Sciatic nerve (tissue), 2 donors: ENCODE results near the gene OTUD3. TPM values are rescaled to one million over a fixed set of nuclear protein-coding genes. Genes with fewer than 3 reads are reported as not detected.
"Not testable (repeated sequence)": the region's sequence is repeated elsewhere in the genome, so short reads cannot be mapped to it uniquely, and the experiment has no call there.

Experiments
- ATAC-seq: fragments of 200-7000 bp; cut with Tn5 transposase; one replicate; pipeline ENCODE4 v1.9.1; 2020; ENCODE audit warnings: mild to moderate bottlenecking, moderate library complexity
- DNase-seq: peaks from one replicate; pipeline ENCODE4 v3.0.0-alpha.2; 2020; ENCODE audit warnings: low spot score
- intact Hi-C: fragments of 100-400 bp; cut with DNase I; formaldehyde crosslinking; loops from one replicate; pipeline ENCODE4 v1.14.2; 2022
- total RNA-seq: library from RNA; stranded (reverse); fragmentation: NEBNext Ultra II Directional; extraction: Animal tissue kit (Norgen Biotek cat#: 25700); gene quantifications from one replicate; pipeline ENCODE4 v1.2.1, GENCODE V29; 2021
- donor health status: DM: no; HTN: no; CAD: no.
- donor health status: DM: no; HTN: no; CAD: no.

The OTUD3 gene, protein sequence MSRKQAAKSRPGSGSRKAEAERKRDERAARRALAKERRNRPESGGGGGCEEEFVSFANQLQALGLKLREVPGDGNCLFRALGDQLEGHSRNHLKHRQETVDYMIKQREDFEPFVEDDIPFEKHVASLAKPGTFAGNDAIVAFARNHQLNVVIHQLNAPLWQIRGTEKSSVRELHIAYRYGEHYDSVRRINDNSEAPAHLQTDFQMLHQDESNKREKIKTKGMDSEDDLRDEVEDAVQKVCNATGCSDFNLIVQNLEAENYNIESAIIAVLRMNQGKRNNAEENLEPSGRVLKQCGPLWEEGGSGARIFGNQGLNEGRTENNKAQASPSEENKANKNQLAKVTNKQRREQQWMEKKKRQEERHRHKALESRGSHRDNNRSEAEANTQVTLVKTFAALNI
- 14.0 TPM for total RNA-seq

DNA sequence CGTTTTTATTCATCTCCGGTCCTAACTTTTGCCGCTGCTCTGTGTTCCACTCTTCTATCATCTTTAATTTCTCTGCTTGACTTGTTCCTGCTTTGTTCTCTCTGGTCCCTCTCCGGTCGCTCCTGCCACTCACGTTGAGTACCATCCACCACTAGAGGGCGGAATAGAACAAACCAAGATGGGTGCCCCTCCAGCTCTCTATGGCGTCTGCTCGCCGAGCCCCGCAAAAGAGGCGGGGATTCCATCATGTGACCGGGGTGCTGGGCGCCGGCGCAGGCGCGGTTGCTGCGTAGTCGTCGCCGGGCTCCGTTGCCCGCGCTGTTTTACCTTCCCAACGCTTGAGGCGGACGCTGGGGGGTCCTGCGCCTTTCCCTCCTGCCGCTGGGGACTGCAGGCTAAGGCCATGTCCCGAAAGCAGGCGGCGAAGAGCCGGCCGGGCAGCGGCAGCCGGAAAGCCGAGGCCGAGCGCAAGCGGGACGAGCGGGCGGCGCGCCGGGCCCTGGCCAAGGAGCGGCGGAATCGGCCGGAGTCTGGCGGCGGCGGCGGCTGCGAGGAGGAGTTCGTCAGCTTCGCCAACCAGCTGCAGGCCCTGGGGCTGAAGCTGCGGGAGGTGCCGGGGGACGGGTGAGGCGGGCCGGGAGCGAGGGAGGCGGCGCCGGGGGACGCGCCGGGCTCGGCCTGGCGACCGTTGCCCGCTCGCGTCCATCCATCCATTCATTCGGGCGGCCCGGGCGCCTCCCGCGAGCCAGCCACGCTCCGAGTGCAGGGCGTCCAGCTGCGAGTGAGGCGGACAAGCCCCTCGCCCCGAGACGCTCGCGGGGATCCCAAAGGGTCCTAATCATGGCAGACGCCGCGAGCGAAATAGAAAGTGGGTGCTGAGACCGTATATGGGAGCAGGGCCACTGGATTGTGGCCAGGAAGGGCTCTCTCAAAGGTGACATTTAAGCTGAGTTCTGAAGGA is at the start of gene OTUD3:
Gene OTUD3 (plus strand): TSS at position 285 of the 961 bp plus-strand sequence. CDS start 119 bp downstream, at position 404.
- ATAC-seq (peak; percentile 100), DNase-seq (peak; percentile 96)
- intact Hi-C loops = no loop called here

DNA sequence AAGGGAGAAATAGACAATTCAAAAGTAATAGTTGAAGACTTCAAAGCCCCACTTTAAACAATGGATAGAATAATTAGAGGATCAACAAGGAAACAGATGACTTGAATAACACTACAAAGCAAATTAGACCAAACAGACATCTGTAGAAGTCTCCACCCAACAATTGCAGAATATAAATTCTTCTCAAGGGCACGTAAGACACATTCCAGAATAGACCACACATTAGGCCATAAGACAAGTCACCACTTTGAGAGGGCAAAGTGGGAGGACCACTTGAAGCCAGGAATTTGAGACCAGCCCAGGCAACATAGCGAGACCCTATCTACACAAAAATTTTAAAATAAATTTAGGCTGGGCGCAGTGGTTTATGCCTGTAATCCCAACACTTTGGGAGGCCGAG is 46.6 kb upstream of the OTUD3 start:
- ATAC-seq (no peak), DNase-seq (no peak)
- intact Hi-C loops = no loop called here

DNA sequence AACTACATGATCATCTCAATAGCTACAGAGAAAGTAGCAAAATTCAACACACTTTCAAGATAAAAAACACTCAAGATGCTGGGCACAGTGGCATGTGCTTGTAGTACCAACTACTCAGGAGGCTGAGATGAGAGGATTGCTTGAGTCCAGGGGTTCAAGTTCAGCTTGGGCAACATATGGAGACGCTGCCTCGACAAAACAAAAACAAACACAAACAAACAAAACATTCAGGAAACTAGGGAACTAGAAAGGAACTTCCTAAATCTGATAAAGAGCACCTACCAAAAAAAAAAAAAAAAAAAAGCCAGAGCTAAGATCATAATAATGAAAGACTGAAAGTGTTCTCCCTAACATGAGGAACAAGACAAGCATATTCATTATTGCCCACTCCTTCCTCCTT is 44.3 kb upstream of the OTUD3 start:
- ATAC-seq = no peak
- DNase-seq = no peak
- intact Hi-C loops = no loop called here

DNA sequence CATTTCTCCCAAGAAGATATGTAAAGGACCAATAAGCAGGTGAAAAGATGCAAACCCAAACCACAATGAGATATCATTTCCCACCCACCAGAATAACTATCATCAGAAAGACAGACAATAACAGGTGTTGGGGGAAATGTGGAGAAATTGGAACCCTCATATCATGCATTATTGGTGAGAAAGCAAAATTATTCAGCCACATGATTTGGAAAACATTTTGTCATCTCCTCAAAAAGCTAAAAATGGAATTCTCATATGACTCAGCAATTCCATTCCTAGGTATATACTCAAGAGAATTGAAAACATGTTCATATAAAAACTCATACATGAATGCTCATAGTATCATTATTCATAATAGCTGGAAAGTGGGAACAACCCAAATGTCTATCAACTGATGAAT is 42.0 kb upstream of the OTUD3 start:
- DNase-seq (no peak), ATAC-seq (no peak)
- intact Hi-C loops = no loop called here

DNA sequence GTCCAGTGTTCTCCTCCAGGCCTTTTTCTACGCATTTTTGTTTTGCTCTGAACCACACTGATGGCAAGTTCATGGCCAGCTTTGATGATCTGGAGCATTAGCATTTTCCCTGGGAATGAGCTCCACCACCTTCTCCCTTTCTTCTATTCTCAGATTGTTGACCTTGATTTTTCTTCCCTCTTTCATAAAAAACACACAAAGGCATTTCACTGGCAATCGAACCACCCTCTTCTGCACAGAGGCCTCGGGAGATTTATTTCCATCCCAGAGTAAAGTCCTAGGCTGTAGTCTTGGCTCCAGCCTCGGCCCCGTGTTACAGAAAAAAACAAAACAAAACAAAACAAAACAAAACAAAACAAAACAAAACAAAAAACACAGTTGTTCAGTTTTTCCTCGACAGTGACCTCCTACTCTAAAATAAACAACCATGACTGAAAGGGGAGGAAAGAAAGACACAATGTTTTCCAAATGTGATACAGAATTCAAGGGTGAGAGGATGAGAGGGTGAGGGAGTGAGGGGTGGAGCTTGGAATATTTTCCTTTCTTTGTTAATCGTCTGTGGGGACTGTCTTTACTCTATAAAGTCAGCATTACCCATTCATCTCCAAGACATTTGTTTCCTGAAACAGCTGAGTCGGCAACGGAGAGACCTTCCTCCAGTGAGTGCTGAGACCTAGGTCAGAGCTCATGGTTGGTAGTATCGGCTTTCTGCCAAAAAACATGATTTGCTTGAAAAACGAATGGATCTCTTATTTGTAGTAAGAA is 37.3 kb upstream of the OTUD3 start:
- DNase-seq (no peak), ATAC-seq (peak; percentile 69)
- intact Hi-C loops = no loop called here

DNA sequence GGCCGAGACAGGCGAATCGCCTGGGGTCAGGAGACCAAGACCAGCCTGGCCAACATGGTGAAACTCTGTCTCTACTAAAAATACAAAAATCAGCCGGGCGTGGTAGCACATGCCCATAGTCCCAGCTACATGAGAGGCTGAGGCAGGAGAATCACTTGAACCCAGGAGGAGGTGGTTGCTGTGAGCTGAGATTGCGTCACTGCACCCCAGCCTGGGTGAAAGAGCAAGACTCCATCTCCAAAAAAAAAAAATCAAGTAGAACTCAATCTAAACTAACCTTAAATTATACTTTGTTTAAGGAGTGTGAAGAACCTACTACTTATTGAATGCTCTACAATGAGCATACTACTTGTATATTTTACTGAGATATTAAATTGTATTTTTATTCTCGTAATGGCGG is 36.6 kb upstream of the OTUD3 start:
- ATAC-seq = no peak
- intact Hi-C loops = no loop called here
- DNase-seq = no peak

DNA sequence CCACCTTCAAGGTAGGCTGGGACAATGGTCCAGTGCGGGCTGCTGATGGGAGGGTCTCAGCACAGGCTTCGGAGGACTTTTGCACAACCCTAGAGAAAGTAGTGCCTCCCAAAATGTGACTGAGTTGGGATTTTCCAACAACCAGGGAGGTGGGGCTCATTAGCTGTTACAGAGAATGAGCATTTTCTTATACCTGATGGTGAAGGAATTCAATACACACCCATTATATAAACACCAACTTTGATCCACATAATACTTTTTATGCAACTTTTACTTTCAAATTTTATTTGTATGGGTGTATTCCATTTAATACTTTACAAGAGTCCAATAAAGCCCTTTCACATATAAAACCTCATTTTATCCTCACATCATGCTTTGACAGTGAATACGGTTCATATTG is 35.9 kb upstream of the OTUD3 start:
- ATAC-seq (no peak), DNase-seq (no peak)
- intact Hi-C loops = no loop called here

DNA sequence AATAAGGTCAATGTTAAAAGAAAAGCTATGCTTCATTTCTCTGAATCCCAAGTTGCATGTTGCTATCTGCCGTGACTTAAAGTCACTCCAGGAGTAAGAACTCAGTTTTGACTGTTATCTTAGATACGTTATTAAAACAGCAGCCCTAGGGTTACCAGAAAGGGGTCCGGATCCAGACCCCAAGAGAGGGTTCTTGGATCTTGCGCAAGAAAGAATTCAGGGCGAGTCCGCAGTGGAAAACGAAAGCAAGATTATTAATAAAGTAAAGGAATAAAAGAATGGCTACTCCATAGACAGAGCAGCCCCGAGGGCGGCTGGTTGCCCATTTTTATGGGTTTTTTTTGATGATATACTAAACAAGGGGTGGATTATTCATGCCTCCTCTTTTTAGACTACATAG is 34.9 kb upstream of the OTUD3 start:
- intact Hi-C loops, DNase-seq, ATAC-seq: not testable (repeated sequence)

DNA sequence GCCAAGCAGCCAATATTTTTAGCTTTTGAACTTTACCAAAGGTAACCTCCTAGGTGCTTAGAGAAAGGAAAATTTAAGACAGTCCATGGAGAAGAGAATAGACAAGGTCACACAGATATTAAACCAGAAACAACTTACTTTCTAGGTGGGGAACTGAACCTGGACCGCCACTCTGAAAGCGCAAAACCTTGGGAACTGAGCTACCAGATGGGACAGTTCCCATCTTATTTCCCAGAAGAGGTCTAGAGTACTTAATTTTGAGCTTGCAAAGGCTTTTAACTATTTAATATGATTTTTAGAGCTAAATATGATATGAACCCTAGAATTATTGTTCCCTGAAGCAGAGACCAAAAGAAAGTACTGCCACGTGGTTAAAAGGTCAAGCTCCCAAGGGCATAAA is 32.9 kb upstream of the OTUD3 start:
- DNase-seq, intact Hi-C loops, ATAC-seq: not testable (repeated sequence)

DNA sequence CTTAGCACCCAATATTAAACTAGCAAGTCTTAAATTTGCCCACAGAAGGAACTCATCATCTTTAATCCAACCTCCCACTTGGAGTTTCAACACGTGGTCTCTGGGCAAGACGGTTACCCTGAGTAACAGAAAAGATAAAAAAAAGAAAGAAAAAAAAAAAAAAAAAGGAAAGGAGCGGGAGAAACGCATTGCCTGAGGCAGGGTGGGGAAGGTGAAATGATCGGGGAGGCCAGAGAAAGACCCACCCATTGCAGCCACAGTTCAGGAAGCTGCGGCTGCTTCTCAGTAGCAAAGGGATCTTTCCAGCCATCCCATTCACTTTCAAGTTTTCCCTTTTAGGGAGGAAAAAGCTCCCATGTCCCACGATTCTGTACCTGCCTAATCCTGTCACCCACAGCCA is 32.0 kb upstream of the OTUD3 start:
- peak; percentile 32 for ATAC-seq
- intact Hi-C loops = no loop called here
- no peak for DNase-seq

DNA sequence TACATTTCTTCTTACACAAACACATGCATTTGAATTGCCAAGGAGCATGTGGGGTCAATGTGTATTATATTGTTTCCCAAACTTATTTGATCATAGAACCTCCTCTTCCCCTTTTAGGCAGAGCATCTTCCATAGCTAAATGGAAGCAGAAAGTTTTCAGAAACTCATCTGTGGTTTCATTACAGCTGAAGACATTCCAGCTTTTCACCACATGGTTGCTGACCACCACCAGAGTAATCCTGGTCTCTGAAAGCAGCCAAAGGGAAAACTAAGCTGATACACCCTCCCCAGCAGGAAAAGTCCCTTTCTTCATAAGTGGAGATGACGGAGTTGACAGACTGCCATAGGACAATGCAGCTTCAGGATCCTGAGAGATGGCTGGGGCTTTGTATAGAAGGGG is 30.2 kb upstream of the OTUD3 start:
- no peak for DNase-seq
- intact Hi-C loops = no loop called here
- no peak for ATAC-seq

DNA sequence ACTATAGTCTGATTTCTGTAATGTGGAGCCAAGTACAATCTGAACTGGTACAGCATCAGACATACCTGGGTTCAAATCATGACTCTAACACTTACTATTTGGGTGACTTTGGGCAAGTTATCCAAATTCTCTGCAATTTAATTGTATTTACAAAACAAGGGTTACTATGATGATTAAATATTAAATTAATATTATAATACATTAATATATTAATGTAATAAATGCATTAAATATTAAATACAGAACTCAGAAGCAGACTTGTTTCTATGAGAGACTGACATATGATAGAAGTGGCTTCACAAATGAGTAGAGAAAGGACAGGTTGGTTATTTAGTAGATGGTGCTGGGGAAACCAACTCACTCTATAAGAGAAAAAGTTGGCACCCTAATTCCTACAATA is 27.3 kb upstream of the OTUD3 start:
- intact Hi-C loops = no loop called here
- no peak for ATAC-seq

DNA sequence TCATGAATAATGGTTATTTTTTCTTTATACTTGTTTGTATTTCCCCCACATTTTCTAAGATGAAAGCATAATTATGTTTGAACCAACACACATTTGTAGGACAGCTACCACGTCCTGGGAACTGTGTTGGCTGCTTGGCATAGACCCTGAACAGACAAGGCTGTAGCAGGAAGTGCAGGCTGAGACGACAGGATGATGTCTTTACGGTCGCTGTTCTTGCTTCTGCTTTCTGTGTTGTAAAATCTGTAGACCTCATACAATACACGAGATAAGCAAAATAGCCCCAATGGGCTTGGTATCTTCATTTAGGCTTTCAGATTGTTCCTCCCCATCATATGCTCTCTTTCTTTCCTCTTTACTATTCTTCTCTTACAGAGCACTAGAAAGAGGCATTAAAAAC is 23.3 kb upstream of the OTUD3 start:
- ATAC-seq (no peak), DNase-seq (no peak)
- intact Hi-C loops = no loop called here

More for the DNA sequence above, 27.3 kb upstream of the OTUD3 start:
- no peak for DNase-seq

DNA sequence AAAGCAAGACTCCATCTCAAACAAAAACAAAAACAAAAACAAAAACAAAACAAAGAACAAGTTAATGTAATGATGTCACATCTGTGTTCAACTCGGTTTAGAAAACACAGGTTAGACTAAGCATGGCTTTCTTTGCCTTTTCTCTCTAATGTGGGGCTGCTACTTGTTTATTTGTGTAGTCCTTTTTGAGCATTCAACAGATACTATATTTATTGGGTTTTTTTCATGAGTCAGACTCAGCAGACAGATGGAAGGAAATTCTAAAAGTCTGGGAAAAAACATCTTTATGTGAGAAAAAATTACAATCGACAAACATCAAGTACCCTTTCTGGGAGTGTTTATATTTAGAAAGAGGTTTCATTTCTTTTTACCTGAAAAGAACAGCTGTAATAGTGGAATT is 22.3 kb upstream of the OTUD3 start:
- DNase-seq = no peak
- ATAC-seq = no peak
- intact Hi-C loops = no loop called here

DNA sequence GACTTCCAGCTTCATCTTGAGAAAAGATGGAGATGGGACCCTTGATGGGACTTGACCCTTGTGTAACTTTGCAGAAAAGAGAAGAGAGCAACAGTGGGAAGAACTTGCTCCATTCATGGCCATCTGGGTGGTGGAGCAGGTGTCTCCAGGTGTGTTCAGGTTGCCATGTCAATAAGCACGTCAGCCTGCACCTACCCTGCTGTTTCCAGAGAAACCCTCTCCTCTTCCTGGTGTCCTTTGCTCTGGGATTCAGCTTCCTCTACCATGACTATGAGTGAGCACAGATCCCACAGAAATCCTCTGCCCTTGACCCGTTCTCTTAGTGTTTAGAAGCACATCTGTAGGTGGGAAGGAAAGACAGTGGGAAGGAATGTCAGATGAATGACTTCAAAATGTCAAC is 21.8 kb upstream of the OTUD3 start:
- DNase-seq (no peak), ATAC-seq (no peak)
- intact Hi-C loops = no loop called here

DNA sequence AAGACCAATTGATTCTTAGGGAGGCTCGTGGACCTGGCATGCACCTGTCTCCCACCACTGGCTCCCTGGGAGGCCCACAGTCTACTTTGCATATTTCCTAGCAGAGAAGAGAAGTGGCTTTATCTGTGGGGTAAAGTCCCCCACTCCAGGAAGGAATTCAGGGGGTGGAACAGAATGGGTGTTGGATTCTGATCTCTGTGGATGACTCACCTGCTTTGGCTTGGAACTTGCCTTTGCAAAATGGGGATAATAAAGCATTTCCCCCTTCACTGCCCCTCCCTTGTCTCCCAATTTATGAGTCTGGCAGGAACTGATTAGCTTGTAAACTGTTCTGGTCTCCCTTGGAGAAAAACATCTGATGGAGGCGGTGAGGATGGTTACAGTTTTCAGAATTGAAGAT is 21.2 kb upstream of the OTUD3 start:
- ATAC-seq = no peak
- no peak for DNase-seq
- intact Hi-C loops = no loop called here

DNA sequence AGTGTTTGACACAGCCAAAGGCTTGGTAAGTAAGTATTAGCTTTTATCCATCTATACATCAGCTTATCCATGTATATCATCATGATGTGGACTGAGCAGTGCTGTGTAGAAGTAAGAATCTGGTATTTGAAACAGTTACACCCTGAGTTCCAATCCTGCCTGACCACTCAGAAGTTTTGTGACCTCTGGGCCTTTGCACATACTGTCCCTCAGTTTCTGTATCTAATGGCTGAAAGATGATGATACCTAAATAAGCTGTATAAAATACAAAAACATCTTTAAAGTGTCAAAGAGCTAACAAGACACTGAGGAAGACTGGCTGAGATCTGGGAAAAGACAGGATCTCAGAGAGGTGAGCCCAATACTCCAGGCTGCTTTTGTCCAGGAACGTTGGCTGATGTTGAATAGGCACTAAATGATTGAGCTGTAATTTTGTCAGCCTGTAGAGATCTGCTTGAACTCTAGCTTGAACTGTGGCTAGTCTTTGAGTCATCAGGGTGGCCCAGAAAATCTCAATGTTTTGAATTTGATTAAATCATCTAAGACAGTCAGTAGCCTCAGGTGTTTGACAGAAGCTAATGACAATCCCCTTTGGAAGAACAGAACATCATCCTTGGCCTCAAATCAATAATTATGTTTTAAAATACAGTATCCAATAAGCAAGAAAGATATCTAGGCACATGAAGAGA is 20.2 kb upstream of the OTUD3 start:
- no peak for DNase-seq
- no peak for ATAC-seq
- intact Hi-C loops = no loop called here

DNA sequence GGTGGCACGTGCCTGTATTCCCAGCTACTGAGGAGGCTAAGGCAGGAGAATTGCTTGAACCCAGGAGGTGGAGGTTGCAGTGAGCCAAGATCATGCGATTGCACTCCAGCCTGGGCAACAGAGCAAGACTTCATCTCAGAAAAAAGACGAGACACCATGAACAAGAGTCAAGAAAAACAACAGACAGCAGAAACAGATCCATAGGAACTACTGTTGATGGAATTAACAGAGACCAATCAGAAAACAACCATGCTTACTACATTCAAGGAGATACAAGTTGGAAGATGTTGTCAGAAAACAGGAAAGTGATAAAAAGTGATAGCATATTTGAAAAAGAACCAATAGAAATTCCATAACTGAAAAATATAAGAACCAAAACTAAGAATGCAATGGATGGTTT is 19.3 kb upstream of the OTUD3 start:
- ATAC-seq (no peak), DNase-seq (no peak)
- intact Hi-C loops = no loop called here
